ENCODE measurements around the gene RPS27. TPM values are rescaled to one million over a fixed set of nuclear protein-coding genes. Genes with fewer than 3 reads are reported as not detected.

Gene RPS27
- total and polyA plus RNA-seq, 2 donors (not counting 1 experiment from before 2014, with no cell fraction given) = 4,812 to 15,978 TPM

DNA sequence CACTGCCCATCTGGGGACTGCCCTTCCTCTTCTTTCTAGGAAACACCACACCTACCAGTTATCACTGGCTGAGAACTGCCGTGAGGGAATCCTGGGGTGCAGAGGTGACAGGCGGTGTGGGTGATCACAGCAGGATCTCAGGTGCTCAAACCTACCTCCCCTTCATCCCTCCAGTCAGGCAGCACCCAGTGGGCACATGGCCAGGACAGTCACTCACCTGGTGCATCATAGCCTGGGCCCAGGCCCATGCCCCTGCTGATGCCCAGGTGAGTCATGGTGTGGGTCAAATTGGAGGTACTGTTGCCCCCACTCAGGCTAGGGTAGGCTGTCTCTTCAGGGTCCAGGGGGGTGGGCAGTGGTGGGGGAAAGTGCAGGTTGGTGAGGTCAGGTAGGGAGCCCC, 38.8 kb upstream of the RPS27 start:
- Mint-ChIP-seq H3K4me1 (peaks cover 56% of the 10 kb centered on the region), H3K9me3 (ENCODE audit: insufficient read depth) (no peaks in the 10 kb centered on the region), H3K4me3 (no peak overlapping the region), H3K27me3 (no peaks in the 10 kb centered on the region), H3K27ac (peak overlapping the region; percentile 71)
- H3K4me3 ChIP-seq (ENCODE audit: control extremely low read depth in 1 of 5, extremely low read depth in 1 of 5, insufficient read depth in 1 of 5, low read depth in 2 of 5, low read length in 4 of 5) = no peak overlapping the region
- intact Hi-C loops (cut with micrococcal nuclease) = no loop called here
- CTCF ChIA-PET = no interaction called here
- POLR2A ChIA-PET = no interaction called here
- H2AFZ ChIP-seq (ENCODE audit: insufficient read depth, low read depth, low read length, poor library complexity, severe bottlenecking) = no peak overlapping the region
- peaks cover 69% of the 10 kb centered on the region for H3K79me2 ChIP-seq (ENCODE audit: control insufficient read depth, insufficient read depth, low read length)
- no peak overlapping the region for H3K4me2 ChIP-seq (replicated peaks; ENCODE audit: low read depth, low read length, poor library complexity, severe bottlenecking)
- no peak for DNase-seq
- TF ChIP-seq, protein P1, sequence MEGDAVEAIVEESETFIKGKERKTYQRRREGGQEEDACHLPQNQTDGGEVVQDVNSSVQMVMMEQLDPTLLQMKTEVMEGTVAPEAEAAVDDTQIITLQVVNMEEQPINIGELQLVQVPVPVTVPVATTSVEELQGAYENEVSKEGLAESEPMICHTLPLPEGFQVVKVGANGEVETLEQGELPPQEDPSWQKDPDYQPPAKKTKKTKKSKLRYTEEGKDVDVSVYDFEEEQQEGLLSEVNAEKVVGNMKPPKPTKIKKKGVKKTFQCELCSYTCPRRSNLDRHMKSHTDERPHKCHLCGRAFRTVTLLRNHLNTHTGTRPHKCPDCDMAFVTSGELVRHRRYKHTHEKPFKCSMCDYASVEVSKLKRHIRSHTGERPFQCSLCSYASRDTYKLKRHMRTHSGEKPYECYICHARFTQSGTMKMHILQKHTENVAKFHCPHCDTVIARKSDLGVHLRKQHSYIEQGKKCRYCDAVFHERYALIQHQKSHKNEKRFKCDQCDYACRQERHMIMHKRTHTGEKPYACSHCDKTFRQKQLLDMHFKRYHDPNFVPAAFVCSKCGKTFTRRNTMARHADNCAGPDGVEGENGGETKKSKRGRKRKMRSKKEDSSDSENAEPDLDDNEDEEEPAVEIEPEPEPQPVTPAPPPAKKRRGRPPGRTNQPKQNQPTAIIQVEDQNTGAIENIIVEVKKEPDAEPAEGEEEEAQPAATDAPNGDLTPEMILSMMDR (IDR thresholded peaks at IDR 0.05) = no peak
- TF ChIP-seq EZH2 (IDR thresholded peaks at IDR 0.05; ENCODE audit: borderline replicate concordance, insufficient read depth, low read depth, low read length, poor library complexity, severe bottlenecking) = no peak
- no peak overlapping the region for H3K9ac ChIP-seq (ENCODE audit: low read length)
- no peak for ATAC-seq (ENCODE audit: low read depth)
- peaks cover 32 to 42% of the 10 kb centered on the region in 2 donors for H3K4me1 ChIP-seq (ENCODE audit: control insufficient read depth in 2 of 2, insufficient read depth in 2 of 2, low read length in 2 of 2)
- H3K27me3 ChIP-seq (replicated peaks in 1 of 4; ENCODE audit: control extremely low read depth in 1 of 4, control insufficient read depth in 3 of 4, insufficient read depth in 4 of 4, low read length in 3 of 4) = no peaks in the 10 kb centered on the region
- no CpG with 5 or more reads among the region's 2 CpGs for WGBS (ENCODE audit: insufficient coverage)
- H3K27ac ChIP-seq (ENCODE audit: low read length in 2 of 2) = no peak overlapping the region
- peaks cover 2 to 70% of the 10 kb centered on the region in 2 experiments for H3K36me3 ChIP-seq (replicated peaks in 1 of 2; ENCODE audit: control extremely low read depth in 1 of 2, control insufficient read depth in 1 of 2, extremely low read depth in 1 of 2, insufficient read depth in 2 of 2, low read length in 1 of 2)
- no peaks in the 10 kb centered on the region for H3K9me3 ChIP-seq (ENCODE audit: control extremely low read depth in 1 of 3, control insufficient read depth in 2 of 3, insufficient read depth in 1 of 3, low read length in 2 of 3)
- peaks cover 80% of the 10 kb centered on the region for H4K20me1 ChIP-seq (ENCODE audit: control insufficient read depth, insufficient read depth, low read length, poor library complexity, severe bottlenecking)

DNA sequence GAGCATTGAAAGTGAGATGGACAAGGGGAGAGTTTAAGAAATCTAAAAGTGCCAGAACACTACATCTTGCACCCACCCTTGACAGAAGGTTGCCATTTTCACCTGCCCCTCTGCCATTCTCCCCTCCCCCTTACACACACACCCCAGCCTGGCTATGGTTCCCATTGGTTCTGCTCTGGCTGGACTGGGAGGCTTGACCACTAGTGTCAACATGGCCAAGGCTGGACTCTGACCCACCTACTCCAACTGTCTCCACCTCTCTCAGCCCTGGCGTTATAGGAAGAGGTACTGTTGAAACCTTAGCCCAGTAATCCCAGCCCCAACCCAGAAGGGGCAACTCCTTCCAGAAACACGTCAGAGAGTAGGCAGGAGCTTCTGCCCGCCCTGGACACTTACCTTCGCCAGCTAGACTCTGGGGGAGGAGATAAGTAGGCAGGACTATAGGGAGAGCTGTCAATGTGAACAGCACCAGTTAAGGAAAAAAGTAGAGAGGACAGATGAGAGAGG, 36.6 kb upstream of the RPS27 start:
- no peaks in the 10 kb centered on the region for H3K27me3 ChIP-seq (replicated peaks in 1 of 4; ENCODE audit: control extremely low read depth in 1 of 4, control insufficient read depth in 3 of 4, insufficient read depth in 4 of 4, low read length in 3 of 4)
- H3K4me1 ChIP-seq (ENCODE audit: control insufficient read depth in 2 of 2, insufficient read depth in 2 of 2, low read length in 2 of 2) = peaks cover 38 to 47% of the 10 kb centered on the region in 2 donors
- no peak overlapping the region for H3K4me2 ChIP-seq (replicated peaks; ENCODE audit: low read depth, low read length, poor library complexity, severe bottlenecking)
- whole genome bisulfite sequencing (ENCODE audit: insufficient coverage) = 100% methylated on average over 1 of the region's 4 CpGs
- peak overlapping the region in 1 of 2 donors; percentile 26 for H3K27ac ChIP-seq (ENCODE audit: low read length in 2 of 2)
- peaks cover 84% of the 10 kb centered on the region for H3K79me2 ChIP-seq (ENCODE audit: control insufficient read depth, insufficient read depth, low read length)
- peaks cover 60% of the 10 kb centered on the region for H3K4me1 Mint-ChIP-seq
- H2AFZ ChIP-seq (ENCODE audit: insufficient read depth, low read depth, low read length, poor library complexity, severe bottlenecking) = no peak overlapping the region
- no peak for ATAC-seq (ENCODE audit: low read depth)
- peaks cover 2 to 54% of the 10 kb centered on the region in 2 experiments for H3K36me3 ChIP-seq (replicated peaks in 1 of 2; ENCODE audit: control extremely low read depth in 1 of 2, control insufficient read depth in 1 of 2, extremely low read depth in 1 of 2, insufficient read depth in 2 of 2, low read length in 1 of 2)
- no peak overlapping the region for H3K4me3 Mint-ChIP-seq
- intact Hi-C loops (cut with micrococcal nuclease) = no loop called here
- peaks cover 90% of the 10 kb centered on the region for H4K20me1 ChIP-seq (ENCODE audit: control insufficient read depth, insufficient read depth, low read length, poor library complexity, severe bottlenecking)
- no peaks in the 10 kb centered on the region for H3K9me3 Mint-ChIP-seq (ENCODE audit: insufficient read depth)
- peak overlapping the region; percentile 70 for H3K27ac Mint-ChIP-seq
- H3K4me3 ChIP-seq (ENCODE audit: control extremely low read depth in 1 of 5, extremely low read depth in 1 of 5, insufficient read depth in 1 of 5, low read depth in 2 of 5, low read length in 4 of 5) = no peak overlapping the region
- H3K9ac ChIP-seq (ENCODE audit: low read length) = no peak overlapping the region
- H3K9me3 ChIP-seq (ENCODE audit: control extremely low read depth in 1 of 3, control insufficient read depth in 2 of 3, insufficient read depth in 1 of 3, low read length in 2 of 3) = no peaks in the 10 kb centered on the region
- POLR2A ChIA-PET = interaction anchor here (1.0 to 1.5 kb wide), 2 partner anchors 9 to 24 kb away, joined by 3 to 5 read pairs; partner anchors contain the start of gene JTB
- TF ChIP-seq, protein P1 (IDR thresholded peaks at IDR 0.05) = no peak
- no peak for TF ChIP-seq EZH2 (IDR thresholded peaks at IDR 0.05; ENCODE audit: borderline replicate concordance, insufficient read depth, low read depth, low read length, poor library complexity, severe bottlenecking)
- CTCF ChIA-PET = interaction anchor here (0.8 to 1.6 kb wide), 3 partner anchors 9 to 32 kb away, joined by 3 to 5 read pairs (median 4); partner anchors contain the start of genes RAB13 and SLC39A1
- no peak for DNase-seq
- no peaks in the 10 kb centered on the region for H3K27me3 Mint-ChIP-seq
